Lung microvascular endothelial cell (primary cell): ENCODE results near the gene TRDN. TPM values are rescaled to one million over a fixed set of nuclear protein-coding genes. Genes with fewer than 3 reads are reported as not detected.
"Not testable (repeated sequence)": the region's sequence is repeated elsewhere in the genome, so short reads cannot be mapped to it uniquely, and the experiment has no call there.

Experiments
- DNase-seq, 2 donors: peaks; one replicate each; pipeline versions ENCODE4 v3.0.0 to v3.0.0-alpha.2; 2010; ENCODE audit warnings: low read depth in 2 of 2
- total RNA-seq: library from RNA; depleted of rRNA; stranded (reverse); fragments of >200 nt; gene quantifications from 2 replicates; pipeline ENCODE4 v1.2.1, GENCODE V29; 2014

The TRDN gene
- total RNA-seq, 1 donor from 2014 or later: not detected

GRCh38 chr6:123629258-123629941 lies 7.3 kb downstream of the TRDN start:
- DNase-seq: no peak

GRCh38 chr6:123625696-123626095 lies 11.1 kb downstream of the TRDN start:
- DNase-seq: no peak

GRCh38 chr6:123622780-123623179 lies 14.0 kb downstream of the TRDN start:
- no peak for DNase-seq

- no peak for DNase-seq
These were observed 17.6 kb downstream of the TRDN start for GRCh38 chr6:123619156-123619555.

- DNase-seq: no peak
These were observed 19.8 kb downstream of the TRDN start for GRCh38 chr6:123616942-123617341.

- no peak for DNase-seq
These were observed 20.7 kb downstream of the TRDN start for GRCh38 chr6:123616016-123616415.

GRCh38 chr6:123610779-123611178 lies 26.0 kb downstream of the TRDN start:
- no peak for DNase-seq

GRCh38 chr6:123604067-123604466 lies 32.7 kb downstream of the TRDN start:
- no peak for DNase-seq

- no peak for DNase-seq
These were observed 38.7 kb downstream of the TRDN start for GRCh38 chr6:123598011-123598410.

- DNase-seq: no peak
These were observed 42.0 kb downstream of the TRDN start for GRCh38 chr6:123594776-123595175.

GRCh38 chr6:123592426-123592825 lies 44.3 kb downstream of the TRDN start:
- DNase-seq: no peak

- DNase-seq: no peak
These were observed 46.8 kb downstream of the TRDN start for GRCh38 chr6:123589973-123590372.

- DNase-seq: no peak
These were observed 47.4 kb downstream of the TRDN start for GRCh38 chr6:123589317-123589716.

GRCh38 chr6:123588546-123588895 lies 48.2 kb downstream of the TRDN start:
- no peak for DNase-seq

GRCh38 chr6:123587838-123588545 lies 48.8 kb downstream of the TRDN start:
- no peak for DNase-seq

- DNase-seq: not testable (repeated sequence)
These were observed 49.3 kb downstream of the TRDN start for GRCh38 chr6:123587407-123587806.

GRCh38 chr6:123580331-123580730 lies 56.4 kb downstream of the TRDN start:
- no peak for DNase-seq

GRCh38 chr6:123575188-123575587 lies 61.6 kb downstream of the TRDN start:
- DNase-seq: no peak

GRCh38 chr6:123570813-123571684 lies 65.7 kb downstream of the TRDN start:
- no peak for DNase-seq

- DNase-seq: no peak
These were observed 67.2 kb downstream of the TRDN start for GRCh38 chr6:123569575-123569974.

- DNase-seq: no peak
These were observed 71.2 kb downstream of the TRDN start for GRCh38 chr6:123565529-123565928.

GRCh38 chr6:123564361-123564760 lies 72.4 kb downstream of the TRDN start:
- DNase-seq: no peak
